Measurements from ENCODE around the gene CTNND2.

The CTNND2 gene

GRCh38 chr5:10985721-10986110, 918.5 kb downstream of the CTNND2 start:
- Mint-ChIP-seq H3K27me3 (peaks cover 28 to 32% of the 10 kb centered on the region in 2 donors), H3K27ac (no peak overlapping the region), H3K36me3 (no peaks in the 10 kb centered on the region), H3K4me3 (no peak overlapping the region), H3K9me3 (no peaks in the 10 kb centered on the region), H3K4me1 (peaks cover 3 to 17% of the 10 kb centered on the region in 2 donors)
- DNase-seq (no peak), ATAC-seq (replicated peaks) (peak; percentile 62 to 81)

- Mint-ChIP-seq H3K9me3 (no peaks in the 10 kb centered on the region), H3K27ac (no peak overlapping the region), H3K27me3 (peaks cover 27 to 32% of the 10 kb centered on the region in 2 donors), H3K36me3 (no peaks in the 10 kb centered on the region), H3K4me1 (peaks cover 3 to 17% of the 10 kb centered on the region in 2 donors), H3K4me3 (no peak overlapping the region)
- ATAC-seq (replicated peaks) (no peak), DNase-seq (no peak)
Measured at GRCh38 chr5:10985091-10985720, 919.0 kb downstream of the CTNND2 start.

- Mint-ChIP-seq H3K36me3 (no peaks in the 10 kb centered on the region), H3K9me3 (no peaks in the 10 kb centered on the region), H3K4me1 (peaks cover 3 to 17% of the 10 kb centered on the region in 2 donors), H3K4me3 (no peak overlapping the region), H3K27ac (no peak overlapping the region), H3K27me3 (peaks cover 22 to 23% of the 10 kb centered on the region in 2 donors)
- no peak for DNase-seq
- no peak for ATAC-seq (replicated peaks)
Measured at GRCh38 chr5:10984021-10984715, 920.1 kb downstream of the CTNND2 start.

GRCh38 chr5:10982626-10983025, 921.6 kb downstream of the CTNND2 start:
- Mint-ChIP-seq H3K4me3 (no peak overlapping the region), H3K27me3 (peaks cover 11 to 12% of the 10 kb centered on the region in 2 donors), H3K9me3 (no peaks in the 10 kb centered on the region), H3K27ac (no peak overlapping the region), H3K36me3 (no peaks in the 10 kb centered on the region), H3K4me1 (peaks cover 0 to 6% of the 10 kb centered on the region in 2 donors)
- ATAC-seq (replicated peaks): no peak
- no peak for DNase-seq

- Mint-ChIP-seq H3K4me1 (peaks cover 0 to under 1% of the 10 kb centered on the region in 2 donors), H3K27me3 (peaks cover 4 to 6% of the 10 kb centered on the region in 2 donors), H3K4me3 (no peak overlapping the region)
Measured at GRCh38 chr5:10981932-10982331, 922.3 kb downstream of the CTNND2 start.

GRCh38 chr5:10977011-10977410, 927.2 kb downstream of the CTNND2 start:
- DNase-seq: no peak
- H3K36me3 Mint-ChIP-seq: no peaks in the 10 kb centered on the region
- peaks cover 0 to 9% of the 10 kb centered on the region in 2 donors for H3K27me3 Mint-ChIP-seq
- ATAC-seq (replicated peaks): no peak
- no peak overlapping the region for H3K27ac Mint-ChIP-seq
- H3K9me3 Mint-ChIP-seq: peaks cover 0 to 2% of the 10 kb centered on the region in 2 donors
- H3K4me1 Mint-ChIP-seq: peaks cover 0 to 1% of the 10 kb centered on the region in 2 donors
- H3K4me3 Mint-ChIP-seq: no peak overlapping the region

More at GRCh38 chr5:10981932-10982331, 922.3 kb downstream of the CTNND2 start:
- ATAC-seq (replicated peaks) (no peak), DNase-seq (no peak)
- no peak overlapping the region for H3K27ac Mint-ChIP-seq
- H3K36me3 Mint-ChIP-seq: no peaks in the 10 kb centered on the region
- H3K9me3 Mint-ChIP-seq: no peaks in the 10 kb centered on the region

- Mint-ChIP-seq H3K4me1 (peaks cover 0 to 1% of the 10 kb centered on the region in 2 donors), H3K4me3 (no peak overlapping the region), H3K36me3 (no peaks in the 10 kb centered on the region), H3K27ac (no peak overlapping the region), H3K27me3 (peaks cover 0 to 9% of the 10 kb centered on the region in 2 donors), H3K9me3 (peaks cover 0 to 2% of the 10 kb centered on the region in 2 donors)
- ATAC-seq (replicated peaks) (no peak), DNase-seq (no peak)
Measured at GRCh38 chr5:10975945-10976344, 928.3 kb downstream of the CTNND2 start.

GRCh38 chr5:10974850-10975249, 929.4 kb downstream of the CTNND2 start:
- H3K9me3 Mint-ChIP-seq: peaks cover 0 to 2% of the 10 kb centered on the region in 2 donors
- ATAC-seq (replicated peaks) (no peak), DNase-seq (no peak)
- no peaks in the 10 kb centered on the region for H3K36me3 Mint-ChIP-seq
- H3K27ac Mint-ChIP-seq: no peak overlapping the region
- peaks cover 0 to 7% of the 10 kb centered on the region in 2 donors for H3K27me3 Mint-ChIP-seq
- H3K4me1 Mint-ChIP-seq: peaks cover 0 to 1% of the 10 kb centered on the region in 2 donors
- H3K4me3 Mint-ChIP-seq: no peak overlapping the region

- peaks cover 0 to 2% of the 10 kb centered on the region in 2 donors for H3K9me3 Mint-ChIP-seq
Measured at GRCh38 chr5:10973316-10973715, 930.9 kb downstream of the CTNND2 start.

GRCh38 chr5:10969684-10970180, 934.5 kb downstream of the CTNND2 start:
- Mint-ChIP-seq H3K27ac (no peak overlapping the region), H3K4me3 (no peak overlapping the region)
- no peak for ATAC-seq (replicated peaks)

More at GRCh38 chr5:10973316-10973715, 930.9 kb downstream of the CTNND2 start:
- ATAC-seq (replicated peaks): no peak
- Mint-ChIP-seq H3K27ac (no peak overlapping the region), H3K36me3 (no peaks in the 10 kb centered on the region), H3K4me1 (peaks cover 0 to 1% of the 10 kb centered on the region in 2 donors), H3K27me3 (peaks cover 0 to 5% of the 10 kb centered on the region in 2 donors), H3K4me3 (no peak overlapping the region)
- no peak for DNase-seq

GRCh38 chr5:10964806-10965205, 939.4 kb downstream of the CTNND2 start:
- no peaks in the 10 kb centered on the region for H3K36me3 Mint-ChIP-seq
- DNase-seq (no peak), ATAC-seq (replicated peaks) (no peak)
- peaks cover 0 to 6% of the 10 kb centered on the region in 2 donors for H3K27me3 Mint-ChIP-seq
- no peak overlapping the region for H3K4me3 Mint-ChIP-seq
- H3K27ac Mint-ChIP-seq: no peak overlapping the region
- H3K9me3 Mint-ChIP-seq: peaks cover 0 to 2% of the 10 kb centered on the region in 2 donors
- no peaks in the 10 kb centered on the region for H3K4me1 Mint-ChIP-seq

More at GRCh38 chr5:10969684-10970180, 934.5 kb downstream of the CTNND2 start:
- Mint-ChIP-seq H3K36me3 (no peaks in the 10 kb centered on the region), H3K27me3 (peaks cover 0 to 6% of the 10 kb centered on the region in 2 donors), H3K4me1 (no peaks in the 10 kb centered on the region), H3K9me3 (no peaks in the 10 kb centered on the region)
- DNase-seq: no peak

GRCh38 chr5:10958728-10959127, 945.5 kb downstream of the CTNND2 start:
- Mint-ChIP-seq H3K4me1 (no peaks in the 10 kb centered on the region), H3K27me3 (no peaks in the 10 kb centered on the region), H3K36me3 (no peaks in the 10 kb centered on the region), H3K4me3 (no peak overlapping the region), H3K9me3 (peaks cover 9 to 10% of the 10 kb centered on the region in 2 donors), H3K27ac (no peak overlapping the region)
- ATAC-seq (replicated peaks) (no peak), DNase-seq (no peak)

- Mint-ChIP-seq H3K36me3 (no peaks in the 10 kb centered on the region), H3K9me3 (no peaks in the 10 kb centered on the region), H3K4me1 (no peaks in the 10 kb centered on the region), H3K27me3 (peaks cover 7% of the 10 kb centered on the region in 2 donors), H3K27ac (peak overlapping the region; percentile 66), H3K4me3 (no peak overlapping the region)
- ATAC-seq (replicated peaks) (no peak), DNase-seq (no peak)
Measured at GRCh38 chr5:10949856-10950630, 954.2 kb downstream of the CTNND2 start.

- Mint-ChIP-seq H3K9me3 (peaks cover 0 to under 1% of the 10 kb centered on the region in 2 donors), H3K4me1 (no peaks in the 10 kb centered on the region), H3K27me3 (peaks cover 7 to 16% of the 10 kb centered on the region in 2 donors), H3K27ac (no peak overlapping the region), H3K36me3 (no peaks in the 10 kb centered on the region), H3K4me3 (no peak overlapping the region)
- ATAC-seq (replicated peaks) (no peak), DNase-seq (no peak)
Measured at GRCh38 chr5:10946050-10946449, 958.2 kb downstream of the CTNND2 start.
